Transverse colon (tissue), 4 donors: ENCODE data around the gene EPB41L4B. TPM values are rescaled to one million over a fixed set of nuclear protein-coding genes. Genes with fewer than 3 reads are reported as not detected.

Source experiments
- DNase-seq: peaks from one replicate; pipeline ENCODE4 v3.0.0-alpha.2; 2019
- H3K27ac ChIP-seq, 4 donors: fragments of 200-600 bp; sonication (generic); 2 replicates each; pipeline ENCODE4 v1.5.1; 2016 to 2018; ENCODE audit warnings: inconsistent platforms in 4 of 4
- H3K27me3 ChIP-seq: fragments of 200-600 bp; sonication (generic); 2 replicates; pipeline ENCODE4 v1.5.1; 2017; ENCODE audit warnings: inconsistent platforms
- H3K36me3 ChIP-seq, 4 donors: fragments of 200-600 bp; sonication (generic); 2 replicates each; pipeline ENCODE4 v1.5.1; 2017 to 2019; ENCODE audit warnings: inconsistent platforms in 4 of 4
- H3K4me1 ChIP-seq, 4 donors: fragments of 200-600 bp; sonication (generic); 2 replicates each; pipeline ENCODE4 v1.5.1; 2017 to 2020; ENCODE audit warnings: inconsistent platforms in 4 of 4
- H3K4me3 ChIP-seq, 4 donors: fragments of 200-600 bp; sonication (generic); 1 replicate in 1 of 4; 2 replicates in 3 of 4; pipeline versions ENCODE4 v1.5.1 to v1.6.1; 2017 to 2019; ENCODE audit warnings: inconsistent platforms in 4 of 4
- H3K9me3 ChIP-seq, 2 donors: fragments of 200-600 bp; sonication (generic); 2 replicates each; pipeline ENCODE4 v1.5.1; 2017 to 2019; ENCODE audit warnings: inconsistent platforms in 2 of 2
- CTCF ChIP-seq, 5 experiments: fragments of 200-600 bp in 3 of 5; fragments of 450-650 bp in 2 of 5; sonication (generic) in 3 of 5; IDR thresholded peaks; 1 replicate in 2 of 5; 2 replicates in 3 of 5; pipeline ENCODE4 v1.5.1; 2016 to 2017; ENCODE audit warnings: antibody characterized with exemption in 5 of 5, inconsistent platforms in 3 of 5, mild to moderate bottlenecking in 2 of 5, moderate library complexity in 1 of 5
- EP300 ChIP-seq: sonication (generic); formaldehyde crosslinking; IDR thresholded peaks from one replicate; pipeline ENCODE4 v1.6.1; 2017; ENCODE audit warnings: antibody characterized with exemption, low read depth
- POLR2A ChIP-seq: fragments of 450-650 bp; IDR thresholded peaks from one replicate; pipeline ENCODE4 v1.6.1; 2016; ENCODE audit warnings: antibody characterized with exemption, mild to moderate bottlenecking, moderate library complexity
- POLR2AphosphoS5 ChIP-seq, 3 donors: sonication (generic); formaldehyde crosslinking; IDR thresholded peaks; one replicate each; pipeline ENCODE4 v1.6.1; 2016; ENCODE audit warnings: antibody characterized with exemption in 3 of 3
- WGBS, 2 donors: methylation state at CpG; one replicate each; pipeline ENCODE4 v1.1.5; 2018; ENCODE audit warnings: low coverage in 1 of 2; 5-methylcytosine and 5-hydroxymethylcytosine counted together
- in situ Hi-C, 4 donors: fragments of 200-750 bp; cut with MboI; loops; one replicate each; pipeline versions ENCODE4 v1.15.0 to v1.15.1; 2017; ENCODE audit warnings: low sequenced_read_pairs in 3 of 4, low pct_ligation_motif_present in 1 of 4, low pct_unique_long_range_greater_than_20kb in 1 of 4
- intact Hi-C: fragments of 100-400 bp; cut with DNase I; formaldehyde crosslinking; loops from one replicate; pipeline ENCODE4 v1.15.1; 2023; ENCODE audit warnings: low total_unique reads
- total RNA-seq, 4 donors: library from RNA; depleted of rRNA; stranded (reverse); fragments of >200 nt; gene quantifications; one replicate each; pipeline ENCODE4 v1.1.0, GENCODE V29; 2016

Gene EPB41L4B
- total RNA-seq, 4 donors from 2014 or later: 76.8 to 159 (median 110) TPM

- in situ Hi-C loops (loop anchor here in 2 of 4 donors (5.0 to 10.0 kb wide), 2 partner anchors 81 to 84 kb away; partner anchors contain the start of gene EPB41L4B (in 2 of the 2)), intact Hi-C loops (no loop called here)
- Histone ChIP-seq H3K9me3 (no peaks in the 10 kb centered on the region), H3K4me3 (no peak overlapping the region), H3K36me3 (no peaks in the 10 kb centered on the region), H3K27me3 (no peaks in the 10 kb centered on the region), H3K27ac (no peak overlapping the region), H3K4me1 (peaks cover 0 to 6% (median 0%) of the 10 kb centered on the region in 4 donors)
- TF ChIP-seq EP300: no peak
- TF ChIP-seq CTCF (IDR thresholded peaks at IDR 0.05): no peak
- no peak for TF ChIP-seq POLR2A
- no peak for TF ChIP-seq POLR2AphosphoS5 (IDR thresholded peaks at IDR 0.05)
- WGBS, 2 donors: 78 to 88% methylated on average over 3 of the region's 3 CpGs
- no peak for DNase-seq
Measured at GRCh38 chr9:109241207-109241606, 79.7 kb downstream of the EPB41L4B start.

GRCh38 chr9:109239240-109239639 lies 81.6 kb downstream of the EPB41L4B start:
- H3K4me1 ChIP-seq: no peaks in the 10 kb centered on the region
- no peak overlapping the region for H3K27ac ChIP-seq
- 90 to 100% methylated on average over 3 of the region's 3 CpGs for WGBS, 2 donors
- H3K36me3 ChIP-seq: no peaks in the 10 kb centered on the region
- intact Hi-C loops (no loop called here), in situ Hi-C loops (no loop called here)
- no peak for DNase-seq
- no peak overlapping the region for H3K4me3 ChIP-seq
- no peaks in the 10 kb centered on the region for H3K27me3 ChIP-seq
- no peaks in the 10 kb centered on the region for H3K9me3 ChIP-seq
- TF ChIP-seq POLR2AphosphoS5 (IDR thresholded peaks at IDR 0.05) (no peak), CTCF (IDR thresholded peaks at IDR 0.05) (no peak), EP300 (no peak), POLR2A (no peak)

GRCh38 chr9:109238655-109239054 lies 82.2 kb downstream of the EPB41L4B start:
- intact Hi-C loops: no loop called here
- Histone ChIP-seq H3K4me3 (no peak overlapping the region), H3K27me3 (no peaks in the 10 kb centered on the region), H3K27ac (no peak overlapping the region), H3K9me3 (no peaks in the 10 kb centered on the region), H3K36me3 (no peaks in the 10 kb centered on the region), H3K4me1 (no peaks in the 10 kb centered on the region)
- WGBS, 2 donors: 81 to 85% methylated on average over 3 of the region's 3 CpGs
- TF ChIP-seq EP300 (no peak), CTCF (IDR thresholded peaks at IDR 0.05) (no peak), POLR2AphosphoS5 (IDR thresholded peaks at IDR 0.05) (no peak), POLR2A (no peak)
- in situ Hi-C loops: no loop called here
- DNase-seq: no peak

- 68 to 72% methylated on average over 4 of the region's 4 CpGs for WGBS, 2 donors
- H3K27ac ChIP-seq: no peak overlapping the region
- intact Hi-C loops (no loop called here), in situ Hi-C loops (no loop called here)
- no peaks in the 10 kb centered on the region for H3K27me3 ChIP-seq
- no peaks in the 10 kb centered on the region for H3K4me1 ChIP-seq
- DNase-seq: no peak
- H3K4me3 ChIP-seq: no peak overlapping the region
- TF ChIP-seq POLR2A (no peak), CTCF (IDR thresholded peaks at IDR 0.05) (no peak), EP300 (no peak), POLR2AphosphoS5 (IDR thresholded peaks at IDR 0.05) (no peak)
- H3K9me3 ChIP-seq: no peaks in the 10 kb centered on the region
- no peaks in the 10 kb centered on the region for H3K36me3 ChIP-seq
Measured at GRCh38 chr9:109238125-109238524, 82.7 kb downstream of the EPB41L4B start.
